ENCODE results near the gene AANAT.
"Not testable (repeated sequence)": the region's sequence is repeated elsewhere in the genome, so short reads cannot be mapped to it uniquely, and the experiment has no call there.

AANAT gene

DNA sequence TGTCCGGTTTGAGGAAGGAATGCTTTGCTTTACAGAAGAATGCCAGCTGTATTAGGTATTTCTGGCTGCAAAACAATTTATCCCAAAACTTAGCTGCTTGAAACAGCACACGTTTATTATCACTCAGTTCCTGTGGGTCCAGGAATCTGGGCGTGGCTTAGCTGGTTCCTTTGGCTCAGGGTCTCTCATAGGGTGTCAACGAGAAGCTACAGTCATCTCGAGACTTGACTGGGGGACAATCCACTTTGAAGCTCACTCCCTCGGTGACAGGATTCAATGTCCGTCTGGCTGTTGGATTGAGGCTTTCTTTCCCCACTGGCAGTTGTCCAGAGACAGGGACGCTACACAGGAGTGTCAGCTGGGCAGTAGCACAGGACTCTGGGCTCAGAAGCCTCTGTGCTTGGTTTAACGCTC, 43.4 kb downstream of the AANAT start:
- no peak for DNase-seq

DNA sequence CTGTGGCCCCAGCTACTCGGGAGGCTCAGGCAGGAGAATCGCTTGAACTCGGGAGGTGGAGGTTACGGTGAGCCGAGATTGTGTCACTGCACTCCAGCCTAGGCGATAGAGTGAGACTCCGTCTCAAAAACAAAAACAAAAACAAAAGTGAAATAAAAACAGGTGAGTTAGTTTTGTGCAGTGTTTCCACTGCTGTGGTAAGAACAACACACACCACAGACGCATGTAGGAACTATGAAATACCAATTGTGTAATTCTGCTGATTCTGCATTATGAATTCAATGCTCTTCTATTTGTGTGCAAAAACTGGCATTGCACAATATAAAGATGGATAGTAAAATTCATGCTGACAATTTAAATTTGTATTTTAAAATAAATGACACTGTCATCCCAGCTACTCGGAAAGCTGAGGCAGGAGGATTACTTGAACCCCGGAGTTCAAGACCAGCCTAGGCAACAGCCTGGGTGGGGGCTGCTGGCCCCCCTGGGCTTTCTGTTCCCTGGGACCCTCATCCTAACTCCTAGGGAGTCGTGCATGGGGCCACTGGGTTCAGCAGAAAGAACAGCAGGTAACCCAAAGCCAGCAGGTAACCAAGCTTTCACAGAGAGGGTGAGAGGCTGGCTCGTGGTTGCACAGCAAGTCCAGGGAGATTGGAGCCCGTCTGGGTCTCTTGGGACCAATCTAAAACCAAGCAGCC, 44.4 kb downstream of the AANAT start:
- DNase-seq, result no peak

DNA sequence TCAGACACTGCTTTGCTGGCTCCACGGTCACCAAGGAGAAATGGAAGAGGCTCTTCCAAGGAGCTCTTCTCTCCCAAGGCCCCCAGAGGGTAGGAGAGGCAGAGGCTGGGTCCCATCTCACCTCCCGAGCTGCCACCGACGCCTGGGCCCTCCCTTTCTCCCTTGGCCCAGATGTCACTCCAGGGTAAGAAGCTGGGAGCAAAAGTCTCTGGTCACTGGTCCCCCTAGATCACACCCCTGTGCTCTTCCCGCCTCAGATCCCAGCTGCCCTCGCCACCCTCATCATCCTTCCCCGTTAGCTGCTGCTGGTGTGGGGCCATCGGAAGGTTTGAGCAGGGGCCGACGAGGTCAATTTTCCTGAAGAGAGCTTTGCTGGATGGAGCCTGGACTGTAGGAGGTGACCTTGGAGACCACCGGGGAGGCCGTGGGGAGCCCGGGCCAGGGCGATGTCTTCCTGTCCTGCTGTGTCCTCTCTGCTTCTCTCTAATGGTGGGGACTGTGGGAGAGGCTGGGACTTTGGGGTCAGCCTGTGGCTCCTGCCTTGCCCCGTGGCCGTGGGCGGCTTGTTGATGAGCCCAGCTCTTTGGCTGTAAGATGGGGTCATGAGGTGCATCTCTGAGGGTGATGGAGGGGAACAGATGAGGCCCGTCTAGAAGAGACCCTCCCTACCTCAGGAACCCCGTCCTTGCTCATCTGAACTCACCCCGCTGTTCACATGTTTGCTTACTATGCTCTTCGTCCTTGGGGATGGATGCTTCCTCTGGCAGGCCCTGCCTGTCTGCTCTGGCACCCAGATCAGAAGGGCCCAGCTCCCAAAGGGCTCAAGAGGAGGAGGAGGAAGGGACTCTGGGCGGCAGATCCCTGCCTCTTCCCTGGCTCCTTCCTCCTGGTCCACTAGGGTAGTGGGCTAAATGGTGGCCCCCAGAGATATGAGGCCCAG, 45.2 kb downstream of the AANAT start:
- no peak for DNase-seq

DNA sequence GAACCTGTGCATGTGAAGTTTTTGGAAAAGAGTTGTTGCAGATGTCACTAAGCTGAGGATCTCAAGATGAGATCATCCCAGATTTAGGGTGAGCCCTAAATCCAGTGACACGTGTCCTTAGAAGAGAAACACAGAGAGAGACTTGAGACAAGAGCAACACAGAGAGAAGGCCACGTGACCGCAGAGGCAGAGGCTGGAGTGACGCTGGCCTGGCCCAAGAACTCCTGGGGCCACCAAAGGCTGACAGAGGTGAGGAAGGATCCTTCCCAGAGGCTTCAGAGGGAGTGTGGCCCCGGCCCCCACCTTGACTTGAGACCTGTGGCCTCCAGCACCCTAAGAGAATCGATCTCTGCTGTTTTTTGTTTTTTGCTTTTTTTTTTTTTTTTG, 45.9 kb downstream of the AANAT start:
- no peak for DNase-seq

DNA sequence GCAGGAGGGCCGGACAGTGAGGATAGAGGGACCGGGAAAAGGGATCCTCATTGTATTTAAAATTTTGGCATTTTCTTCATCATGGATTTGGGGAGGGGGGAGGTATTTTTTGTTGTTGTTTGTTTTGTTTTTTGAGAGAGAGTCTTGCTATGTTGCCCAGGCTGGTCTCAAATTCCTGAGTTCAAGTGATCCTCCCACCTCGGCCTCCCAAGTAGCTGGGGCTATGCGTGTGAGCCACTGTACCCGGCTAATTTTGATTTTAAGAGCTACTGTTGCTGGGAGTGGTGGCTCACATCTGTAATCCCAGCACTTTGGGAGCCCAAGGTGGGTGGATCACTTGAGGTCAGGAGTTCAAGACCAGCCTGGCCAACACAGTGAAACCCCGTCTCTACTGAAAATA, 47.0 kb downstream of the AANAT start:
- not testable (repeated sequence) for DNase-seq

DNA sequence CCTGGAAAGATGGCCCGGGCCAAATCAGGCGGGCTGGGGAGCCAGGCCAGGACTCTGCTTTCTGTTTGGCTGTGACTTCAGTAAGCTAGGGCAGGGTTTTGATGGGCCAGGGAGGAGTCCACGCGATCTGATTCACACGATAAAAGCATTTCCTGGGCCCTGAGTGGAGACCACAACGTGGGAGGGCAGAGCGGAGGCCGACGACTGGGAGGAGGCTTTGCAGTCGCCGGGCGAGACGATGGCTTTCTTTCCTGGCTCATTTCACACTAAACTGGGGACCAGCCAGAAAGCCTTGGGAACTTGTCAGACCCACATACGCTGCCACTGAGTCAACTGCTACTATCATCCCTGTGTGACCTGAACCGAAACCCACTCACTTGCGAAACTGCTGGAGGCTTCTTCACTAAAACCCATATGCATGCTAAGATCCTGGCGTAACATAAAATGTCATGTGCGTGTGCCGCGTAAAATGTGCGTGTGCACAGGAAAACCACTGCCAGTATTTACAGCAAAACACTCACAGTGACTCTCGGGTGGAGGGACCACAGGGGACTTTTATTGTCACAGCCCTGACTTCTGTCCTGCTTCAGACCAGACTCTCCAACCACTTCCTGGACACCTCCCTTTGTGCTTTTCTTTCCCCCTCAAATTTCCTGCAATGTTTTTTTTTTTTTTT, 48.0 kb downstream of the AANAT start:
- peak; percentile 77 to 80 for DNase-seq

DNA sequence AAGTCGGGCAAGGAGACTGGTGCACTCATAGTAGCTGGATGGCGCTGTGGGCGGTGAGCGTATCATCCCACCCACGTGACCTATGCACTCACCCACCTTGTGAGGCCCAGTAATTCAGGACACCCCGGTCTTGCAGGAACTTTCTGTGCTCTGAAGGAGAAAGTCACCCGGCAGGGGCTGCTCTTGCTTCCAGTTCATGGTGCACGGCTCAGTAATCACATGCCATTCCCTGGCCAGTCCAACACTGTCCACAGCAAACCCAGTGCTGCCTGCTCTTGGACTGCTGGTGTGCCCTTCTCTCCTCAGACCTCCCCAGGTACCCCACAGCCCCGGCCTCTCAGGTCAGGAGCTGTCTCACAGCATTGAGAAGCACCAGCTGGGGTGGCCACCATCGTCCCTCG, 50.2 kb downstream of the AANAT start:
- DNase-seq, result no peak

DNA sequence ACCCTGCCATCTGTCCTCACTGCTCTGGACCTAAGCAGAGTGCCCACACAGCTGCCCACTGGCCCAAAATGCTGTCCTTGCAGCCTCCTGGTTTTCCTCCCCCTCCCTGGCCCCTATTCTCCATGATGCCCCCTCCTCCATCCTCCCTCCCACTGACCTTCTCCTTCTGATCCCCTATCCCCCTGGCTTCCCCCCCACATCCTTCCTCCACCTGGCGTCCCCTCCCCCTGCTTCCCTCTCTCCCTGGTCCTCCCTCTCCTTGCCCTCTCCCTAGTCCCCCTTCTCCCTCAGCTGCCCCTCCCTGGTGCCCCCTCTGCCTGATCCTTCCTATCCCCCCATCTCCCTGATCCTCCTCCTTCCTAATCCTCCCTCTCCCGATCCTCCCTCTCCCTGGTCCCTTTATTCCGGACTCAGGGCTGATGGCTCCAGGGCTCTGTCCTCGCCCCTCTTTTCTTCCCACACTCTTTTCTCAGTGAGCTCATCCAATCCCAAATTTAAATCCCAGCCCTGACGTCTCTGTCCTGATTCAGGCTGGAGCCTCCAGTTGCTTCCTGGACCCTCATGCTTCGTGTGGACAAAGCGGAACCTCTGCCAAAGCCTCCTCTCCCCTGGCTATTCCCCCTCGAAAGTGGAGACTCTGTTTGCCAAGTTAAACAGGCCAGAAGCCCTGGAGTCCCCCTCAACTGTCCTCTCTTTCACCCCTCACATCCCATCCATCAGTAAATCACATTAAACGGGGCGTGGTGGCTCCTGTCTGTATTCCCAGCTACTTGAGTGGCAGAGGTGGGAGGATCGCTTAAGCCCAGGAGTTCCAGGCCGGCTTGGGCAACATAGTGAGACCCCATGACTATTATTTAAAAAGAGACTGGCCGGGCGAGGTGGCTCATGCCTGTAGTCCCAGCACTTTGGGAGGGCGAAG, 51.9 kb downstream of the AANAT start:
- DNase-seq, result no peak
